Osteoblast (primary cell): ENCODE results near the gene IRX5. TPM values are rescaled to one million over a fixed set of nuclear protein-coding genes. Genes with fewer than 3 reads are reported as not detected.

Source experiments
- DNase-seq: peaks from one replicate; pipeline ENCODE4 v3.0.0; 2011; ENCODE audit warnings: low spot score, mixed read lengths; ENCODE audit not compliant: insufficient read length; ENCODE audit errors: missing footprints
- H2AFZ ChIP-seq: 2 replicates; pipeline ENCODE4 v1.6.0; 2011; ENCODE audit warnings: mild to moderate bottlenecking, low read length
- H3K27ac ChIP-seq: 2 replicates; pipeline ENCODE4 v1.5.1; 2011; ENCODE audit warnings: mild to moderate bottlenecking, low read depth, low read length, moderate library complexity
- H3K27me3 ChIP-seq: 2 replicates; pipeline ENCODE4 v1.6.0; 2012; ENCODE audit warnings: mild to moderate bottlenecking, control low read depth, inconsistent platforms, low read length, moderate library complexity; ENCODE audit not compliant: insufficient read depth
- H3K36me3 ChIP-seq: 2 replicates; pipeline ENCODE4 v1.5.1; 2011; ENCODE audit warnings: mild to moderate bottlenecking, low read length, control low read depth, moderate library complexity; ENCODE audit not compliant: insufficient read depth
- H3K4me1 ChIP-seq: 2 replicates; pipeline ENCODE4 v1.5.1; 2011; ENCODE audit warnings: mild to moderate bottlenecking, low read length, control low read depth, moderate library complexity; ENCODE audit not compliant: insufficient read depth
- H3K4me2 ChIP-seq: 2 replicates; pipeline ENCODE4 v1.6.0; 2011; ENCODE audit warnings: mild to moderate bottlenecking, low read length; ENCODE audit not compliant: insufficient read depth
- H3K4me3 ChIP-seq: fragments of 200-600 bp; sonication (generic); 3 replicates; pipeline ENCODE4 v1.5.1; 2012; ENCODE audit warnings: mild to moderate bottlenecking, low read length, inconsistent platforms; ENCODE audit not compliant: insufficient read depth
- H3K79me2 ChIP-seq: 2 replicates; pipeline ENCODE4 v1.6.0; 2012; ENCODE audit warnings: mild to moderate bottlenecking, low read length, control low read depth, inconsistent platforms; ENCODE audit not compliant: insufficient read depth
- H3K9me3 ChIP-seq: 2 replicates; pipeline ENCODE4 v1.5.1; 2011; ENCODE audit warnings: low read depth, low read length, control low read depth
- H4K20me1 ChIP-seq: 2 replicates; pipeline ENCODE4 v1.6.0; 2012; ENCODE audit warnings: mild to moderate bottlenecking, low read length, control low read depth; ENCODE audit not compliant: insufficient read depth
- CTCF ChIP-seq: IDR thresholded peaks from 2 replicates; pipeline ENCODE4 v1.5.1; 2011; ENCODE audit warnings: mild to moderate bottlenecking, low read depth, low read length, moderate library complexity; ENCODE audit errors: extremely low read depth
- total RNA-seq: library from RNA; depleted of rRNA; stranded (reverse); fragments of >200 nt; gene quantifications from 2 replicates; pipeline ENCODE4 v1.2.3, GENCODE V29; 2012

IRX5 gene
- 16.5 and 19.5 TPM in 2 replicates for total RNA-seq

DNA sequence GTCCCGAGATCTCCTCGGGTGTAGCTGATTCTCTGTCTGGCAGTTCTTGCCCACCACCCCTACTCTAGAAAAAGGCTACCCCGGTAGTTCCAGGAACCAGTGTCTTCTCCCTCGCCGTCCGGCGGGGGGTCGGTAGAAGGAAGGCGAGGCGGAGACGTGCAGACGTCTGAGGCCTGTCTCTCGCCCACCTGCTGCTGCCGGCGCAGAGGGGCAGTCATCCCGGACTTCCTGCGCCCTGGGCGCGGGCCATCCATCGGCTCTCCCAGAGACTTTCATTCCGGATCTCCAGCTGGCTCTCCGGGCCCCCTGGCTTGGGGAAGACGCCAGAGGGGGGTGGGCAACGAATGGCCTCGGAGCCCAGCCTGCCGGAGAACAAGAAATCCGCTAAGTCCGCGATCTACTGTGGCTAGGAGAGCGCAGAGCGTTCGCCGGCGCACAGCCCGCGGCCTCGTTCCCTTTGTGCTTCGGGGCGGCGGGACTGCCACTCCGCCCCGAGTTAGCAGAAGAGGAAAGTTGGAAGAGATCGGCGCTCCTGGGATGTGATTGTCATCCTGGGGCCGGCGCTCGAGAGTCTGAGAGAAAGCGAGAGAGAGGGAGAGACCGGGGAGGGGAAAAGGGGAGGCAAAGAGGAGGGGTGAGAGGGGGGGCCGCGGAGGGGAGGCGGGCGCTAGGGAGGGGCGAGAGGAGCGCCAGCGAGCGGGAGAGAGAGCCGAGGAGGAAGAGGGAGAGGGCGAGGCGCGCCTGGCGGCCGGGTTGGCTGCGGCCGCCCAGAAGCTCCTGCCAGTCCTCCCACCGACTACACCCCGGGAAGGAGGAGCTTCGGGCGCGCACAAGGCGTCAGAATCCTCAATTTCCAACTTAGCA lies at the start of gene IRX5:
Gene IRX5 (plus strand): TSS at position 861 of the 864 bp plus-strand sequence. CDS start 334 bp downstream, outside the sequence.
- H2AFZ ChIP-seq: peak within 1 kb of the TSS; percentile 78
- H3K27me3 ChIP-seq: no peaks in the 10 kb centered on the region
- H3K79me2 ChIP-seq: peaks cover 82% of the 10 kb centered on the region
- H3K4me2 ChIP-seq: peak within 1 kb of the TSS; percentile 90
- H3K9me3 ChIP-seq: no peaks in the 10 kb centered on the region
- H3K4me1 ChIP-seq: peaks cover 25% of the 10 kb centered on the region
- H4K20me1 ChIP-seq: peaks cover 34% of the 10 kb centered on the region
- peaks cover 15% of the 10 kb centered on the region for H3K36me3 ChIP-seq
- H3K27ac ChIP-seq: peak within 1 kb of the TSS; percentile 83
- peak; percentile 100 for DNase-seq
- H3K4me3 ChIP-seq: peak within 1 kb of the TSS; percentile 93
- peak; percentile 14 for TF ChIP-seq CTCF

- H2AFZ ChIP-seq: no peak overlapping the region
- DNase-seq: no peak
- no peaks in the 10 kb centered on the region for H4K20me1 ChIP-seq
- no peaks in the 10 kb centered on the region for H3K79me2 ChIP-seq
- peaks cover 2% of the 10 kb centered on the region for H3K4me1 ChIP-seq
- H3K4me2 ChIP-seq: no peak overlapping the region
- no peak overlapping the region for H3K4me3 ChIP-seq
- no peaks in the 10 kb centered on the region for H3K36me3 ChIP-seq
- no peaks in the 10 kb centered on the region for H3K27me3 ChIP-seq
- TF ChIP-seq CTCF: no peak
- no peak overlapping the region for H3K27ac ChIP-seq
- peaks cover 4% of the 10 kb centered on the region for H3K9me3 ChIP-seq
These were observed 48.1 kb upstream of the IRX5 start for GRCh38 chr16:54882556-54882955.

GRCh38 chr16:54883358-54883757 lies 47.3 kb upstream of the IRX5 start:
- Histone ChIP-seq H3K4me2 (no peak overlapping the region), H3K9me3 (peaks cover 4% of the 10 kb centered on the region), H3K79me2 (no peaks in the 10 kb centered on the region), H3K4me3 (no peak overlapping the region), H3K4me1 (peaks cover 2% of the 10 kb centered on the region), H4K20me1 (no peaks in the 10 kb centered on the region), H3K27ac (no peak overlapping the region), H3K36me3 (no peaks in the 10 kb centered on the region), H3K27me3 (no peaks in the 10 kb centered on the region), H2AFZ (no peak overlapping the region)
- TF ChIP-seq CTCF: no peak
- DNase-seq: no peak

- no peaks in the 10 kb centered on the region for H3K4me1 ChIP-seq
- DNase-seq: no peak
- H3K4me2 ChIP-seq: no peak overlapping the region
- TF ChIP-seq CTCF: no peak
- no peak overlapping the region for H3K27ac ChIP-seq
- no peaks in the 10 kb centered on the region for H3K27me3 ChIP-seq
- no peaks in the 10 kb centered on the region for H3K36me3 ChIP-seq
- H3K79me2 ChIP-seq: no peaks in the 10 kb centered on the region
- H2AFZ ChIP-seq: no peak overlapping the region
- H3K4me3 ChIP-seq: no peak overlapping the region
- peaks cover 4% of the 10 kb centered on the region for H3K9me3 ChIP-seq
- H4K20me1 ChIP-seq: no peaks in the 10 kb centered on the region
These were observed 44.6 kb upstream of the IRX5 start for GRCh38 chr16:54886078-54886477.
